ENCODE measurements around the gene COBL.
A peak's percentile ranks its signal among the peaks of the same experiment; 100 is the strongest.
"Not testable (repeated sequence)": the region's sequence is repeated elsewhere in the genome, so short reads cannot be mapped to it uniquely, and the experiment has no call there.

COBL gene

GRCh38 chr7:51230324-51230625, 86.3 kb downstream of the COBL start:
- DNase-seq: no peak

DNA sequence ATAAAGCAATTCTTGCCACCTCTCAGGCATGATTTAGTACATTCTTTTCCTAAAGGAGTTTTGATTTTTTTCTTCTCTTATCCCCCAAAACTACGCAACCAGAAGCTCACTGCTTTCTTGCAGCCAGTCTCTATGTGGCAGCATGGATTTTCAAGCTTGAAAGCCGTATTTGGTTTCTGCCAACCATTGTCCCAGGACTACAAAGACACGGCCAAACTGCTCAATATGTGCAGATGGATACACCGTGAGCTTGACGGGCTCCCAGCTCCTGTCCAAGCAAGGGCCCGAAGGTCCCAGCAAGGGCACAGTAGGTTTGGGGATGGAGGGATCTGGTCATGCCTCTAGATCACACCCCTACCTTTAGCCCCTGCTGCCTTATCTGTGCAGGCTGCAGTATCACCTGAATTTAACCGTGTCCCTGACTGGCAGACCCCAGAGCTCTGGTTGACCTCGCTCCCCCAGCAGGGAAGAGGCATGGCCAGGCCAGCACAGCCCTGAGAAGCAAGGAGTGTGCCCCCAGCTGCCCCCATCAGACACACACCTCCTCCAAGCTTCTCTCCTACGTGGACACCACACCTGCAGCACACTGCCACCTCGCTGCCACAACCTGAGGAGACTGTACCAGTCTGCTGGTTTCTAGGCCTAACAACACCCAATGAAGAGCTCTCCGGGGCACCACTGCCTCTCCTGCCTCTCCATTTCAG, 86.8 kb downstream of the COBL start:
- DNase-seq: no peak

DNA sequence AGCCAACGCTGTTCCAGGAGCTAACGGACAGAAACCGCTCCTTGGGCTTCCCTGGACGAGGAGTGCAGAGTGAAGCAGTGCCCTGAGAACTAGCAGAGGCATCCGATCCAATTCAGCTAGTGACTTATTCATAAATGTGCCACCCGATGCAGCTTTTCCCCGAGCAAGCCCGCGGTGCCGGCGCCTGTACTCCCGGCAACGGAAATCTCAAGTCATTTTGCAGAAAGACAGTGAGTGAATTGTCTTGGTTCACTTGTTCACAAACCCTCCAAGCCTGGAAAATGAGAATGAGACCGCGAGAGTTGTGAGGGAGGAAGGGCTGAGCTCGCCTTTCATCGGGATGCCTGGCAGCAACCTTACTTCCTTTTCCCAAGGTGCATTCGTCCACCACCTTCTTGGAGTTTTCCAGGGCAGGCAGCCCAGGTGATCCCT, 87.5 kb downstream of the COBL start:
- DNase-seq: no peak

DNA sequence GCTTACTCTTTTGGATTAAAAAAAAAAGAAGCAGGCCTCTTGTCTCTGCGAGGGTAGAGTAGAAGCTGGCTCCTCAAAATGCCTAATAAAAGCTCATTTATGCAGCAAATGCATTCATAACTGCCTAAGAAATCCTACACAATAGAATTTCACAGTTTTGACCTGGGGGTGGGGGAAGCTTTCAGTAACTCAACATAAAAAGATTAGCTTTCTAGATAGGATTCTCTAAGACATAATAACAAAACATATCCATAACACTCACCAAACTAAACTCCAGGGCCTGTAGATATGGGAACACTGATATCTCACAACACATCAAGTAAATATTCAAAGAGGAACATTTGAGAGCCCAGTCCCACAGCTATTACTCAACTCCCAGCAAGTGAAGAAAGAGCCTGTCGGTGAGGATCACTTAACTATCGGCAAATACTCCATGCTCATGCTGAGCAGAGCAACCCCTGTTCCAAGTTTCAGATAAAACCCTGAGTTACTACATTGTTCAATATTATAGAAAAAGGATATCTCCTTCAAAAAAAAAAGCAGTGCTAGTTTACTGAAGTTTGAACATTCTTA, 88.1 kb downstream of the COBL start:
- DNase-seq: no peak

DNA sequence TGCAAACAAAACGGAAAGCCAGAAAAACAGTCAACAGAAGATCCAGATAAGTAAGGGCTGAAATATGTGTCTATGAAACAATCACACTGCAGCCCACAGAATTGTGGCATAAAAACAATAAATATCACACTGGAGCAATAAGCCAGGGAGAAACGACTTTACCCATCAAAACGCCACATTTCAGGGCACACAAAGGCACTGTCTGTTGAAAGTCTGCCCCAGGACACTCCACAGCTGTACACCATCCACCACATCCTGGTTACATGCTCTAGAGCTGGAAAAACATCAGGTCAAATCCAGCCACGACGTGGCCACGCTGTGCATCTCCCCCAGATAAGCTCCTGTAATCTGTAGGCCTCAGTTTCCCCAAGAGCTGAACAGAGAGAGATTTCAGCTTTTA, 88.7 kb downstream of the COBL start:
- DNase-seq: no peak

- no peak for DNase-seq
Observed at GRCh38 chr7:51226916-51227535, 89.6 kb downstream of the COBL start.

- DNase-seq: no peak
Observed at GRCh38 chr7:51226063-51226755, 90.4 kb downstream of the COBL start.

DNA sequence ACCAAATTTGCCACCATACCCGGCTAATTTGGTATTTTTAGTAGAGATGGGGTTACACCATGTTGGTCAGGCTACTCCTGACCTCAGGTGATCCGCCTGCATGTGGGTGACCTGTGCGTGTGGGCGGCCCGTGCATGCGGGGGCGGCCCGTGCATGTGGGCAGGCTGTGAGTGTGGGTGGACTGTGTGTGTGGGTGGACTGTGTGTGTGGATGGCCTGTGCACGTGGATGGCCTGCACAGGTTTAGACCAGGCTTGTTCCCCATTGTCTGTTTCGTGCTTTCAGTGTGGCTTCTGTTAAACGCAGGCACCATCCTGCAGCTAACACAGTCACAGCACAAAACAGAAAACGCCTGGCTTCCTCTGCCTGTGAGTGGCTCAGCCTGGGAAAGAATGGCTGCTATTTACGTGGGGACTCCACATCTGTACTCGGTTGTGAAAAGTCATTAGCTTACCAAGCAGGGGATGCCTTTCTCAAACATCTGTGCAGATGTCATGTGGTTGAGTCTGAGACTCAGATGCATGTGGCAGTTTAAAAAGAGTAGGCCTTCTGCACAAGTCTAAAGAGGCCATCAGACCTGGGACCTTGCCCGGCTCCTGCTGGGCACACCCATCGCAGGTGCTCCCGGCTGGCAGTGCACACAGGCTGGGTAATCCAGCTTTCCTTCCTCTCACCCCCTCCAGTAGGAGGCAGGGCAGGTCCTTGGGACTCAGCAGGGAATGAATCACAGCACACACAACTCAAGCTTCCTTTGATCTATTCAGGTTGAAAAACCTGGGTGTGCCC, 91.6 kb downstream of the COBL start:
- DNase-seq: peak in 1 of 2 experiments; percentile 20

DNA sequence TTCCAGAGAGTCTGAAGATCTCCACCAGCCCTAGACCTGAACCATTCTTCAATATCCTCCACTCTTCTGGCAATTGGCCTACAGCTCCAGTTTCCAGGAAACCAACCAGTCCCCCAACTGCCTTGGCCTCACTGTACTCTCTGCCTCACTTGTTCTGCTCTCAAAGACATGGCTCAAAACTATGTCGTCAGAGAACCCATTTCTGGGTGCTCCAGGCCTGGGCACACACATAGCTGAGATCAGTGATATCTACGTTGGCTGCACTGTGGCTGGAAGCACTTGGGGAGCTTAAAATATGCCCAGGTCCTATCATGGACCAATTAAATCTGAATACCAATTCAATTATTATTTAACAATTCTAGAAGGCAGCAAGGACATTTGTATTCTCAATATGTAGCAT, 93.1 kb downstream of the COBL start:
- DNase-seq: no peak

- DNase-seq: peak in 1 of 2 experiments; percentile 8
Observed at GRCh38 chr7:51222916-51223315, 93.7 kb downstream of the COBL start.

- no peak for DNase-seq
Observed at GRCh38 chr7:51220226-51220625, 96.4 kb downstream of the COBL start.

GRCh38 chr7:51219261-51219988, 97.2 kb downstream of the COBL start:
- peak in 1 of 2 experiments; percentile 6 for DNase-seq

GRCh38 chr7:51217804-51218203, 98.8 kb downstream of the COBL start:
- no peak for DNase-seq

DNA sequence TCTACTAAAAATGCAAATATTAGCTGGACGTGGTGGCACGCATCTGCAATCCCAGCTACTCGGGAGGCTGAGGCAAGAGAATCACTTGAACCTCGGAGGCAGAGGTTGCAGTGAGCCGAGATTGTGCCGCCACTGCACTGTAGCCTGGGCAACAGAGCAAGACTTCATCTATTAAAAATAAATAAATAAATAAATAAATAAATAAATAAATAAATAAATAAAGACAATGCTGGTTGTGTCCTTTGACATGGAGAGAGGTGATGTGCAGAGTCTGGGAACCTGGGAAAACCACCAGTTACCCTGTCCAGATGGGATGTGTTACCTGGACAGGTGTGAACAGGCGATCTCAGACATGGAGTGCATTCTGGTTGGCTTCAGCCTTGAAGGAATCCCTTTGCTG, 102.5 kb downstream of the COBL start:
- no peak for DNase-seq

- DNase-seq: no peak
Observed at GRCh38 chr7:51213618-51214017, 103.0 kb downstream of the COBL start.

DNA sequence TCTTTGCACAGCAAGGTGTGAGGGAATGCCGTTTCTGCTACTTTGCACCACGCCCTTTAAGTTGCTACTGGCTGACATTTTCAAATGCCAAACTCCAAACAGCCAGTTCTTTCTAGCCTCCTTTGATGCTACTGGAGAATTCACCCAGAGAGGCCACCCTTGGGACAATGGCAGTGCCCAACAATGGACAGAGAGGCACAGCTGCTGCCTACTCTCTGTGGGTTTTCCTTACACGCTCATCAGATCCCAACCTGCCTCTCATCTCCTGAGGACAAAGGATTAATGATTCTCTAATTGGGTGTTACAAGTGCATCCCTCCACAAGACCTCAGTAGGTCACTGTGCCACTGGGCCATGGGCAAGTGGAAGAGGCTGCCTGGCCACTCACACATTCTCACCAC, 105.8 kb downstream of the COBL start:
- no peak for DNase-seq

- no peak for DNase-seq
Observed at GRCh38 chr7:51209426-51209825, 107.2 kb downstream of the COBL start.

DNA sequence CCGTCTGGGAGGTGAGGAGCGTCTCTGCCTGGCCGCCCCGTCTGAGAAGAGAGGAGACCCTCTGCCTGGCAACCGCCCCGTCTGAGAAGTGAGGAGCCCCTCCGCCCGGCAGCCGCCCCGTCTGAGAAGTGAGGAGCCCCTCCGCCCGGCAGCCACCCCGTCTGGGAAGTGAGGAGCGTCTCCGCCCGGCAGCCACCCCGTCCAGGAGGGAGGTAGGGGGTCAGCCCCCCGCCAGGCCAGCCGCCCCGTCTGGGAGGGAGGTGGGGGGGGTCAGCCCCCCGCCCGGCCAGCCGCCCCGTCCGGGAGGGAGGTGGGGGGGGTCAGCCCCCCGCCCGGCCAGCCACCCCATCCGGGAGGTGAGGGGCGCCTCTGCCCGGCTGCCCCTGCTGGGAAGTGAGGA, 108.5 kb downstream of the COBL start:
- DNase-seq: not testable (repeated sequence)

- no peak for DNase-seq
Observed at GRCh38 chr7:51198654-51199053, 118.0 kb downstream of the COBL start.

GRCh38 chr7:51190969-51191368, 125.6 kb downstream of the COBL start:
- DNase-seq: no peak

DNA sequence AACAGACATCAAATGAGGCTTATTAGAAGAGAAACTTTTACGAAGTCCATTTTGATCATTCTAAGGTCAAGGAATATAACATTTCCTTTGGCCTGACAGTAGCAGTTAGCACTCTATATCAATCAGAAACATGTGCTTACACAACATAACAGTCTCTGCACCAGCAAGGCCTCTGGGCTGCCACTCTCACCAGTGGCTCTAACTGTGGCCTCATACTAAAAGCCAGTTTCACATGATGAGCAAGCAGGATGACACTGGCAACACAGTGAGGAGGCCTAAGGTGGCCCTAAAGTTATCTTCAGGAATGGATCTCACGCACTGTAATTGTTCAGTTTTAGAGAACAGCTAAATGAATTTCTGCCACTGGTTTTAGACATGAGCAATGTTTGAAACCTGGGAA, 126.8 kb downstream of the COBL start:
- DNase-seq: no peak

DNA sequence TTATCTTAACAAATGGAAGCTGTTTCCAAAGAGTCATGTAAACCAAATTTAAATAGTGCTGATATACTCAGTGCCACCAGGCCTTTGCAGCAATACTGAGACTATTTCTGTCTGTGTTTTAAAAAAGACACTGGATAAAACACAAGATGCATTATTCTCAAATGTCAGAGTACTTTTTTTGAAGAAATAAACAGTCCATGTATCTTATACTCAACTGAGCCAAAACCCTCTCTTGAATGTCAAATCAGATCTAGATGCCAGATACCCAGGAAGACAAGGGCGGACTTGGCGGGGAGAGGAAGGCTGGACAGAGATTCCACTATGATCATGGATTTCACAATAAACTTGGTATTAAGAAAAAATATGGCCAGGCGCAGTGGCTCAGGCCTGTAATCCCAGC, 127.6 kb downstream of the COBL start:
- DNase-seq: no peak

DNA sequence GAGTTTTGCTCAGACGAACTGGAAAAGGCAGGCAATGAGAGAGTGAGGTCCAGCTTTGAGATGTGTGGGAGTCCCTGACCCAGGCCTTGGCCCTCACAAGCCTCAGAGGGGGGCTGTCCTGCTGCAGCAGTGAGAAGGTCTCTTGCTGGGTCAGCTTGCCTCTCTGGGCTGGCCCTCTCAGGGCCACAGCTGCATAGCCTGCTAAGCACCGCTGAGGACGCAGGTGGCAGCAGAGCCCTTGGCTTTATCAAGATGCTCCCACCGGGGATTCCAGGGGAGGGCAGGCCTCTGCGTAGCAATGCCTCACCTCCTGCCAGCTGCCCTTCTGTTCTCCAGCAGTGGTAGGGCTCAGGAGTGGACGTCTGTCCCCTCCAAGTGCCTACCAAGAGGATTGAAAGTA, 128.7 kb downstream of the COBL start:
- peak; percentile 73 to 80 for DNase-seq

All from SHP77 (cell line).